ENCODE results near the gene CAMK4. TPM values are rescaled to one million over a fixed set of nuclear protein-coding genes. Genes with fewer than 3 reads are reported as not detected.

CAMK4 gene
- total RNA-seq, 2 donors from 2014 or later: 3.8 to 6.6 TPM

GRCh38 chr5:111447099-111447498 is 222.9 kb downstream of the CAMK4 start:
- DNase-seq (ENCODE audit: low spot score) (no peak), ATAC-seq (ENCODE audit: insufficient number of reproducible peaks, low FRiP score, low read depth) (no peak)
- H3K27me3 ChIP-seq (replicated peaks; ENCODE audit: insufficient read depth): no peaks in the 10 kb centered on the region
- H3K36me3 ChIP-seq: no peaks in the 10 kb centered on the region
- H3K9me3 ChIP-seq: no peaks in the 10 kb centered on the region
- no peaks in the 10 kb centered on the region for H3K4me1 ChIP-seq (ENCODE audit: control insufficient read depth in 1 of 2, low read depth in 2 of 2)
- H3K27ac ChIP-seq: no peak overlapping the region
- TF ChIP-seq CTCF (IDR thresholded peaks at IDR 0.05): no peak
- H3K4me3 ChIP-seq: no peak overlapping the region

- Histone ChIP-seq H3K4me1 (ENCODE audit: control insufficient read depth in 1 of 2, low read depth in 2 of 2) (no peaks in the 10 kb centered on the region), H3K36me3 (no peaks in the 10 kb centered on the region), H3K4me3 (no peak overlapping the region), H3K9me3 (no peaks in the 10 kb centered on the region), H3K27ac (no peak overlapping the region), H3K27me3 (replicated peaks; ENCODE audit: insufficient read depth) (no peaks in the 10 kb centered on the region)
- DNase-seq (ENCODE audit: low spot score) (no peak), ATAC-seq (ENCODE audit: insufficient number of reproducible peaks, low FRiP score, low read depth) (no peak)
- TF ChIP-seq CTCF (IDR thresholded peaks at IDR 0.05): no peak
Observed at GRCh38 chr5:111447822-111448221, 223.6 kb downstream of the CAMK4 start.

GRCh38 chr5:111453295-111453694 is 229.1 kb downstream of the CAMK4 start:
- H3K36me3 ChIP-seq: no peaks in the 10 kb centered on the region
- H3K27ac ChIP-seq: no peak overlapping the region
- H3K27me3 ChIP-seq (replicated peaks; ENCODE audit: insufficient read depth): no peaks in the 10 kb centered on the region
- H3K4me1 ChIP-seq (ENCODE audit: control insufficient read depth in 1 of 2, low read depth in 2 of 2): peaks cover 4 to 5% of the 10 kb centered on the region in 2 donors
- no peaks in the 10 kb centered on the region for H3K9me3 ChIP-seq
- no peak overlapping the region for H3K4me3 ChIP-seq
- ATAC-seq (ENCODE audit: insufficient number of reproducible peaks, low FRiP score, low read depth) (no peak), DNase-seq (ENCODE audit: low spot score) (no peak)
- no peak for TF ChIP-seq CTCF (IDR thresholded peaks at IDR 0.05)

DNA sequence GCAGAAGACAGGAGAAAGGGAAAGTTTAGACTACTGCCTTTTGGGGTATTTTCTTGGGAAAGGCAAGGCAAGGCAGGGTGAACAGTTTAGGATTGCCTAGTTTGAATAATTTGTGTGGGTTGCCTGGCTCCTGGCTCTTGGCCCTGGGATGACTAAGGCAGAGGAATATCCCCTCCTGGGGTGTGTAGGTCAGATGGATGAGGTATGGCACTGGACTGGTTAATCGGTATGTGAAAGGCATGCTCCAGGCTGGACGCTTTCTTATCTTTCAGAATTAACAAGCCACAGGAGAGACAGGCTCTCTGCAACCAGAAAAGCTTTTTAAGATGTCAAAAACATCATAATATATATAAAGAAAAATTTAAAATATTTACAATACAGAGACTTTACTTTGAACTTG is 229.6 kb downstream of the CAMK4 start:
- Histone ChIP-seq H3K4me3 (no peak overlapping the region), H3K9me3 (no peaks in the 10 kb centered on the region), H3K4me1 (ENCODE audit: control insufficient read depth in 1 of 2, low read depth in 2 of 2) (peaks cover 4 to 5% of the 10 kb centered on the region in 2 donors), H3K27ac (no peak overlapping the region), H3K36me3 (no peaks in the 10 kb centered on the region), H3K27me3 (replicated peaks; ENCODE audit: insufficient read depth) (no peaks in the 10 kb centered on the region)
- DNase-seq (ENCODE audit: low spot score) (no peak), ATAC-seq (ENCODE audit: insufficient number of reproducible peaks, low FRiP score, low read depth) (no peak)
- no peak for TF ChIP-seq CTCF (IDR thresholded peaks at IDR 0.05)

- no peak for DNase-seq (ENCODE audit: low spot score)
- no peak overlapping the region for H3K27ac ChIP-seq
- H3K27me3 ChIP-seq (replicated peaks; ENCODE audit: insufficient read depth): no peaks in the 10 kb centered on the region
- ATAC-seq (ENCODE audit: insufficient number of reproducible peaks, low FRiP score, low read depth): no peak
- no peaks in the 10 kb centered on the region for H3K36me3 ChIP-seq
- no peak for TF ChIP-seq CTCF (IDR thresholded peaks at IDR 0.05)
- no peaks in the 10 kb centered on the region for H3K9me3 ChIP-seq
- peaks cover 4 to 5% of the 10 kb centered on the region in 2 donors for H3K4me1 ChIP-seq (ENCODE audit: control insufficient read depth in 1 of 2, low read depth in 2 of 2)
- no peak overlapping the region for H3K4me3 ChIP-seq
Observed at GRCh38 chr5:111454198-111454622, 230.0 kb downstream of the CAMK4 start.

Data from thoracic aorta (tissue), 2 donors.